H1 (cell line): ENCODE data around the gene MGST3. TPM values are rescaled to one million over a fixed set of nuclear protein-coding genes. Genes with fewer than 3 reads are reported as not detected.

Source experiments
- CTCF ChIA-PET: fragments of 300-600 bp; sonication (Branson Sonifier 250); formaldehyde crosslinking; loops from one replicate; lab custom pipeline; 2021; ENCODE audit not compliant: partially characterized antibody; lab: Charles Lee
- POLR2A ChIA-PET: fragments of 300-600 bp; sonication (Branson Sonifier 250); formaldehyde crosslinking; loops from one replicate; lab custom pipeline; 2021; ENCODE audit warnings: inconsistent platforms; ENCODE audit not compliant: partially characterized antibody; lab: Charles Lee
- DNase-seq, 2 experiments: peaks; one replicate each; pipeline versions ENCODE4 v3.0.0 to v3.0.0-alpha.2; 2010 to 2022; ENCODE audit warnings: low spot score in 2 of 2, low read depth in 1 of 2, mixed read lengths in 1 of 2
- FAIRE-seq: peaks from 2 replicates; lab custom pipeline; 2011; peaks lifted over from hg19 to GRCh38; lab: Jason Lieb, UNC
- H2AFZ ChIP-seq: 2 replicates; pipeline ENCODE4 v1.8.1; 2012; ENCODE audit warnings: low read length, inconsistent platforms
- H2AK5ac ChIP-seq: 2 replicates; pipeline ENCODE4 v1.6.1; 2013; ENCODE audit warnings: low read depth, low read length
- H2BK120ac ChIP-seq: replicated peaks from 2 replicates; pipeline ENCODE3; 2013; ENCODE audit warnings: low read depth, low read length, inconsistent platforms
- H2BK12ac ChIP-seq: 2 replicates; pipeline ENCODE4 v1.6.1; 2013; ENCODE audit warnings: low read depth, low read length
- H2BK15ac ChIP-seq: 2 replicates; pipeline ENCODE4 v1.6.1; 2013; ENCODE audit warnings: low read length
- H2BK20ac ChIP-seq: 2 replicates; pipeline ENCODE4 v1.6.1; 2013; ENCODE audit warnings: low read length
- H2BK5ac ChIP-seq: 2 replicates; pipeline ENCODE4 v1.6.1; 2013; ENCODE audit warnings: low read depth, low read length
- H3K14ac ChIP-seq: 2 replicates; pipeline ENCODE4 v1.6.1; 2013; ENCODE audit warnings: inconsistent platforms; ENCODE audit not compliant: insufficient read length
- H3K18ac ChIP-seq: 2 replicates; pipeline ENCODE4 v1.6.1; 2013; ENCODE audit warnings: low read length; ENCODE audit errors: extremely low read depth
- H3K23ac ChIP-seq: 2 replicates; pipeline ENCODE4 v1.6.1; 2013; ENCODE audit warnings: inconsistent platforms; ENCODE audit not compliant: insufficient read length
- H3K23me2 ChIP-seq: 2 replicates; pipeline ENCODE4 v1.6.1; 2013; ENCODE audit warnings: low read depth, low read length
- H3K27ac ChIP-seq: 2 replicates; pipeline ENCODE4 v1.6.1; 2011; ENCODE audit warnings: low read depth, low read length, inconsistent platforms
- H3K27me3 ChIP-seq, 4 experiments: replicated peaks in 1 of 4; 1 replicate in 1 of 4; 2 replicates in 3 of 4; pipeline versions ENCODE4 v1.6.1 to v1.8.1; 2011 to 2013; ENCODE audit warnings: low read length in 3 of 4, mild to moderate bottlenecking in 3 of 4, inconsistent platforms in 2 of 4, mixed read lengths in 2 of 4, moderate library complexity in 1 of 4; ENCODE audit not compliant: control insufficient read depth in 3 of 4, insufficient read depth in 3 of 4; ENCODE audit errors: extremely low read depth in 1 of 4
- H3K36me3 ChIP-seq, 4 experiments: 2 replicates each; pipeline versions ENCODE4 v1.6.1 to v1.8.1; 2011 to 2013; ENCODE audit warnings: mild to moderate bottlenecking in 4 of 4, low read length in 3 of 4, moderate library complexity in 2 of 4, control low read depth in 1 of 4, inconsistent platforms in 1 of 4; ENCODE audit not compliant: insufficient read depth in 4 of 4, control insufficient read depth in 2 of 4
- H3K4ac ChIP-seq: replicated peaks from 2 replicates; pipeline ENCODE3; 2013; ENCODE audit warnings: low read length, low read depth, mixed read lengths, inconsistent platforms; ENCODE audit not compliant: insufficient read length
- H3K4me1 ChIP-seq, 4 experiments: replicated peaks in 1 of 4; 1 replicate in 1 of 4; 2 replicates in 3 of 4; pipeline versions ENCODE4 v1.6.1 to v1.8.1; 2011 to 2013; ENCODE audit warnings: low read length in 3 of 4, inconsistent platforms in 2 of 4, mixed read lengths in 1 of 4; ENCODE audit not compliant: insufficient read depth in 4 of 4, control insufficient read depth in 3 of 4
- H3K4me2 ChIP-seq, 2 experiments: 2 replicates each; pipeline versions ENCODE4 v1.6.1 to v1.8.1; 2011 to 2013; ENCODE audit warnings: low read depth in 2 of 2, low read length in 2 of 2, control low read depth in 1 of 2, inconsistent platforms in 1 of 2, mild to moderate bottlenecking in 1 of 2; ENCODE audit not compliant: insufficient read depth in 1 of 2
- H3K4me3 ChIP-seq, 4 experiments: fragments of 200-600, 300-600 bp in 1 of 4; sonication (generic), shearing (Covaris generic), sonication (Bioruptor Twin) in 1 of 4; 2 replicates each; pipeline versions ENCODE4 v1.5.1 to v1.8.1; 2011 to 2016; ENCODE audit warnings: low read length in 4 of 4, low read depth in 3 of 4, control low read depth in 2 of 4, inconsistent platforms in 2 of 4, mild to moderate bottlenecking in 2 of 4, mixed read lengths in 1 of 4, moderate library complexity in 1 of 4; ENCODE audit not compliant: insufficient read depth in 2 of 4; ENCODE audit errors: extremely low read depth in 1 of 4
- H3K56ac ChIP-seq: replicated peaks from 2 replicates; pipeline ENCODE3; 2013; ENCODE audit warnings: low read depth, mild to moderate bottlenecking, mixed read lengths, low read length, inconsistent platforms; ENCODE audit not compliant: insufficient read length
- H3K79me1 ChIP-seq: 2 replicates; pipeline ENCODE4 v1.6.1; 2013; ENCODE audit warnings: low read depth, low read length, control low read depth
- H3K79me2 ChIP-seq, 2 experiments: 2 replicates each; pipeline versions ENCODE4 v1.6.1 to v1.8.1; 2012 to 2013; ENCODE audit warnings: low read length in 2 of 2, mild to moderate bottlenecking in 2 of 2, inconsistent platforms in 1 of 2; ENCODE audit not compliant: insufficient read depth in 2 of 2, control insufficient read depth in 1 of 2
- H3K9ac ChIP-seq, 4 experiments: replicated peaks in 1 of 4; 1 replicate in 1 of 4; 2 replicates in 3 of 4; pipeline versions ENCODE4 v1.6.1 to v1.8.1; 2011 to 2013; ENCODE audit warnings: low read depth in 3 of 4, low read length in 3 of 4, control low read depth in 2 of 4, mild to moderate bottlenecking in 2 of 4, moderate library complexity in 2 of 4, inconsistent platforms in 1 of 4; ENCODE audit errors: extremely low read depth in 1 of 4
- H3K9me3 ChIP-seq, 2 experiments: 2 replicates each; pipeline versions ENCODE4 v1.6.1 to v1.8.1; 2012 to 2013; ENCODE audit warnings: mild to moderate bottlenecking in 2 of 2, moderate library complexity in 2 of 2, control low read depth in 1 of 2, inconsistent platforms in 1 of 2, low read depth in 1 of 2, low read length in 1 of 2, mixed read lengths in 1 of 2; ENCODE audit not compliant: insufficient read depth in 2 of 2
- H4K20me1 ChIP-seq, 2 experiments: replicated peaks in 1 of 2; 2 replicates each; pipeline versions ENCODE3 to v1.8.1; 2011 to 2013; ENCODE audit warnings: inconsistent platforms in 2 of 2, low read length in 2 of 2, mild to moderate bottlenecking in 1 of 2; ENCODE audit not compliant: insufficient read depth in 2 of 2, control insufficient read depth in 1 of 2
- H4K5ac ChIP-seq: 2 replicates; pipeline ENCODE4 v1.6.1; 2013; ENCODE audit warnings: low read length, low read depth, mixed read lengths, inconsistent platforms; ENCODE audit not compliant: insufficient read length
- H4K8ac ChIP-seq: 2 replicates; pipeline ENCODE4 v1.8.0; 2013; ENCODE audit warnings: mild to moderate bottlenecking, moderate library complexity, low read length, inconsistent platforms; ENCODE audit not compliant: insufficient read depth; ENCODE audit errors: extremely low read depth
- H4K91ac ChIP-seq: replicated peaks from 2 replicates; pipeline ENCODE3; 2013; ENCODE audit warnings: low read length, mixed read lengths, inconsistent platforms; ENCODE audit not compliant: insufficient read length
- BRCA1 ChIP-seq: IDR thresholded peaks from 2 replicates; pipeline ENCODE4 v1.6.1; 2012; ENCODE audit warnings: low read depth, low read length, improper control_type of control experiment
- CBX5 ChIP-seq: fragments of 300-800, 300-1000 bp; sonication (generic); IDR thresholded peaks from 2 replicates; pipeline ENCODE4 v1.7.1; 2016; ENCODE audit warnings: antibody characterized with exemption, low read length, low read depth
- CHD2 ChIP-seq: IDR thresholded peaks from 2 replicates; pipeline ENCODE4 v1.6.1; 2012; ENCODE audit warnings: low read length, improper control_type of control experiment
- CTBP2 ChIP-seq: IDR thresholded peaks from 2 replicates; pipeline ENCODE4 v1.7.0; 2011; ENCODE audit warnings: borderline replicate concordance, mild to moderate bottlenecking, moderate library complexity, mixed read lengths, low read length; ENCODE audit not compliant: insufficient read depth, insufficient read length
- SUZ12 ChIP-seq: fragments of 200-600 bp; sonication (generic); IDR thresholded peaks from 2 replicates; pipeline ENCODE4 v1.6.1; 2012; ENCODE audit warnings: mild to moderate bottlenecking, inconsistent platforms, low read length, moderate library complexity, mixed read lengths
- YY1 ChIP-seq: IDR thresholded peaks from 2 replicates; pipeline ENCODE4 v1.6.1; 2011; ENCODE audit warnings: low read depth, mild to moderate bottlenecking, low read length
- WGBS, 2 experiments: shearing (Covaris generic) in 1 of 2; methylation state at CpG; one replicate each; pipeline versions ENCODE4 v1.1.6 to v1.1.7; 2013 to 2015; ENCODE audit warnings: low lambda C conversion rate in 2 of 2, mixed read lengths in 2 of 2, inconsistent platforms in 1 of 2, low coverage in 1 of 2, missing lambda C conversion rate in 1 of 2; ENCODE audit not compliant: insufficient replicate concordance in 2 of 2, insufficient coverage in 1 of 2, insufficient read length in 1 of 2; ENCODE audit errors: extremely low coverage in 1 of 2, missing lambda C conversion rate in 1 of 2; 5-methylcytosine and 5-hydroxymethylcytosine counted together
- polyA plus RNA-seq, 7 experiments: library from polyadenylated mRNA; depleted of rRNA in 3 of 7; stranded (reverse) in 5 of 7; unstranded in 2 of 7; fragments of >200 nt in 5 of 7; fragments of 200-250 nt in 2 of 7; gene quantifications; 1 replicate in 5 of 7; 2 replicates in 1 of 7; 4 replicates in 1 of 7; pipeline versions ENCODE4 v1.2.1 to v1.2.3, GENCODE V29; 2011 to 2013; ENCODE audit warnings: missing spikeins in 2 of 7, mixed read lengths in 2 of 7
- total RNA-seq: library from RNA; stranded (reverse); fragmentation: NEBNext Ultra II Directional; extraction: Animal tissue kit (Norgen Biotek cat#: 25700); gene quantifications from 2 replicates; pipeline ENCODE4 v1.2.1, GENCODE V29; 2021

Gene MGST3
- total and polyA plus RNA-seq, 2 of the 8 experiments (the other 6 are each of a cell fraction or from before 2014, with no cell fraction given): 124 to 257 TPM

- no peak overlapping the region for H2BK20ac ChIP-seq
- H3K79me2 ChIP-seq: no peaks in the 10 kb centered on the region
- no peak overlapping the region for H3K4me2 ChIP-seq
- peaks cover 0 to 2% of the 10 kb centered on the region in 2 experiments for H4K20me1 ChIP-seq
- no peaks in the 10 kb centered on the region for H3K9me3 ChIP-seq
- WGBS, 2 experiments: 91% methylated on average over 3 of the region's 3 CpGs; no CpG with 5 or more reads in 1 of the 2 experiments
- ChIA-PET CTCF (interaction anchor here (1.3 kb wide), 1 partner anchor 11 kb away, joined by 4 read pairs; no protein-coding TSS in a partner anchor), POLR2A (interaction anchor here (1.0 to 1.3 kb wide), 2 partner anchors 9 to 10 kb away, joined by 3 to 5 read pairs; no protein-coding TSS in a partner anchor)
- H2BK12ac ChIP-seq: no peak overlapping the region
- no peaks in the 10 kb centered on the region for H3K4me1 ChIP-seq
- no peak overlapping the region for H2BK120ac ChIP-seq
- no peak overlapping the region for H2AK5ac ChIP-seq
- H4K8ac ChIP-seq: no peak overlapping the region
- no peaks in the 10 kb centered on the region for H3K27me3 ChIP-seq
- H4K91ac ChIP-seq: no peak overlapping the region
- H2BK5ac ChIP-seq: no peak overlapping the region
- no peak for TF ChIP-seq CHD2
- no peak for TF ChIP-seq YY1
- no peak for TF ChIP-seq SUZ12
- no peak for TF ChIP-seq CTBP2
- no peak for TF ChIP-seq BRCA1
- no peak for TF ChIP-seq CBX5
- no peak overlapping the region for H2BK15ac ChIP-seq
- no peak overlapping the region for H4K5ac ChIP-seq
- H3K79me1 ChIP-seq: no peaks in the 10 kb centered on the region
- no peak overlapping the region for H2AFZ ChIP-seq
- H3K27ac ChIP-seq: no peak overlapping the region
- no peak overlapping the region for H3K4me3 ChIP-seq
- H3K23ac ChIP-seq: no peak overlapping the region
- no peak overlapping the region for H3K4ac ChIP-seq
- peaks cover 0 to 44% (median 22%) of the 10 kb centered on the region in 4 experiments; a peak in 7 of 8 replicates for H3K36me3 ChIP-seq
- no peak overlapping the region for H3K18ac ChIP-seq
- DNase-seq: no peak
- H3K9ac ChIP-seq: no peak overlapping the region
- H3K56ac ChIP-seq: no peak overlapping the region
- FAIRE-seq: no peak
- no peaks in the 10 kb centered on the region for H3K23me2 ChIP-seq
- no peak overlapping the region for H3K14ac ChIP-seq
Observed at GRCh38 chr1:165668184-165668583, 37.1 kb downstream of the MGST3 start.
